ENCODE results near the gene IL20.

Gene IL20

DNA sequence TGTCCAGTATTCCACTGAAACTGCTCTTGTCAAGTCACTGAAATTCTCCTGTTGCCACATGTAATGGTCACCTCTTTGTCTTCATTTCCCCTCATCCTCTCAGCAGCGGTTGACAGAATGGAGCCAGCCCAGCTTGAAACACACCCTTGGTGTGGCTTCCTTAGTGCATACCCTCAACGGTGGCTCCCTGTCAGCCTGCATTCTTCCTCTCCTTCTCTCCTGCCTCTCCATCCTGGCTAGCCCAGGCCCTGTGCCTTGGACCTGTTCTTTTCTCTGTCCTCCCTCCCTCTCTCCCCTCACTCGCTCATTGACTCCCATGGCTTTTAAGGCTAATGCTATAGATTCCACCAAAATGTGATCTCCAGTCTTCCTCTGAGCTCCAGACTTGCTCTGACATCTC, 52.7 kb downstream of the IL20 start:
- Histone ChIP-seq H3K36me3 (no peaks in the 10 kb centered on the region), H3K27ac (no peak overlapping the region), H3K9me3 (ENCODE audit: severe bottlenecking) (peaks cover 9% of the 10 kb centered on the region), H3K4me3 (ENCODE audit: low read depth, low read length) (no peak overlapping the region), H3K27me3 (ENCODE audit: insufficient read depth, low read depth, severe bottlenecking) (peaks cover 100% of the 10 kb centered on the region)
- DNase-seq: no peak
- TF ChIP-seq, protein P1, sequence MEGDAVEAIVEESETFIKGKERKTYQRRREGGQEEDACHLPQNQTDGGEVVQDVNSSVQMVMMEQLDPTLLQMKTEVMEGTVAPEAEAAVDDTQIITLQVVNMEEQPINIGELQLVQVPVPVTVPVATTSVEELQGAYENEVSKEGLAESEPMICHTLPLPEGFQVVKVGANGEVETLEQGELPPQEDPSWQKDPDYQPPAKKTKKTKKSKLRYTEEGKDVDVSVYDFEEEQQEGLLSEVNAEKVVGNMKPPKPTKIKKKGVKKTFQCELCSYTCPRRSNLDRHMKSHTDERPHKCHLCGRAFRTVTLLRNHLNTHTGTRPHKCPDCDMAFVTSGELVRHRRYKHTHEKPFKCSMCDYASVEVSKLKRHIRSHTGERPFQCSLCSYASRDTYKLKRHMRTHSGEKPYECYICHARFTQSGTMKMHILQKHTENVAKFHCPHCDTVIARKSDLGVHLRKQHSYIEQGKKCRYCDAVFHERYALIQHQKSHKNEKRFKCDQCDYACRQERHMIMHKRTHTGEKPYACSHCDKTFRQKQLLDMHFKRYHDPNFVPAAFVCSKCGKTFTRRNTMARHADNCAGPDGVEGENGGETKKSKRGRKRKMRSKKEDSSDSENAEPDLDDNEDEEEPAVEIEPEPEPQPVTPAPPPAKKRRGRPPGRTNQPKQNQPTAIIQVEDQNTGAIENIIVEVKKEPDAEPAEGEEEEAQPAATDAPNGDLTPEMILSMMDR (IDR thresholded peaks at IDR 0.05; ENCODE audit: low read depth, low read length): no peak
